Duodenal mucosa (tissue), 2 donors: Measurements from ENCODE around the gene SYT1.
"Not testable (repeated sequence)": the region's sequence is repeated elsewhere in the genome, so short reads cannot be mapped to it uniquely, and the experiment has no call there.

Experiments used
- H3K27ac ChIP-seq: one replicate; pipeline ENCODE4 v1.7.0; 2013; ENCODE audit warnings: low read depth, low read length
- H3K27me3 ChIP-seq, 2 donors: one replicate each; pipeline ENCODE4 v1.7.0; 2013; ENCODE audit warnings: low read length in 2 of 2, control low read depth in 1 of 2; ENCODE audit not compliant: insufficient read depth in 2 of 2, control insufficient read depth in 1 of 2
- H3K36me3 ChIP-seq, 2 donors: one replicate each; pipeline ENCODE4 v1.7.0; 2013; ENCODE audit warnings: low read length in 2 of 2, control low read depth in 1 of 2; ENCODE audit not compliant: insufficient read depth in 2 of 2, control insufficient read depth in 1 of 2
- H3K4me1 ChIP-seq, 2 donors: one replicate each; pipeline ENCODE4 v1.7.0; 2013; ENCODE audit warnings: low read length in 2 of 2, control low read depth in 1 of 2; ENCODE audit not compliant: insufficient read depth in 2 of 2, control insufficient read depth in 1 of 2
- H3K4me3 ChIP-seq, 2 donors: one replicate each; pipeline ENCODE4 v1.7.0; 2013; ENCODE audit warnings: low read length in 2 of 2, low read depth in 1 of 2
- H3K9ac ChIP-seq, 2 donors: one replicate each; pipeline ENCODE4 v1.7.0; 2013; ENCODE audit warnings: low read length in 2 of 2, low read depth in 1 of 2
- H3K9me3 ChIP-seq, 2 donors: one replicate each; pipeline ENCODE4 v1.7.0; 2013; ENCODE audit warnings: low read length in 2 of 2, control low read depth in 1 of 2; ENCODE audit not compliant: control insufficient read depth in 1 of 2

The SYT1 gene

DNA sequence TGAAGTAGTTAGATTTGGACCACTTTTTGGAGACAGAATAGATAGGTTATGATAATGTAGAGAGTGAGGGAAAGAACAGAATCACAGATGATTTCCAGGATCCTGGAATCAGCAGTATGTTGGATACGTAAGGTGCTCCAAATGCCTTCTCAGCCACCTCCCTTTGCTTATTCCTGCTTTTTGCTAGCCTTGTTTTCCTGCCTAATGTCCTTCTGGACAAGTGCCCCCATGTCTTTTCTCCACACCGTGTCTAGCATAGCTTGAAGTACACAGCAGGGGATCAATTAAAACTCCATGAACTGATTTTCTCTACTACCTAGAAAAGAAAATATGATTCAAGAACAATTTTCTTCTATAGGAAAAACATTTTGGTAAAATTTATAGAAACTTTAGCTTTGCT, 144.0 kb downstream of the SYT1 start:
- Histone ChIP-seq H3K4me3 (no peak overlapping the region), H3K27ac (no peak overlapping the region), H3K9me3 (no peaks in the 10 kb centered on the region)

DNA sequence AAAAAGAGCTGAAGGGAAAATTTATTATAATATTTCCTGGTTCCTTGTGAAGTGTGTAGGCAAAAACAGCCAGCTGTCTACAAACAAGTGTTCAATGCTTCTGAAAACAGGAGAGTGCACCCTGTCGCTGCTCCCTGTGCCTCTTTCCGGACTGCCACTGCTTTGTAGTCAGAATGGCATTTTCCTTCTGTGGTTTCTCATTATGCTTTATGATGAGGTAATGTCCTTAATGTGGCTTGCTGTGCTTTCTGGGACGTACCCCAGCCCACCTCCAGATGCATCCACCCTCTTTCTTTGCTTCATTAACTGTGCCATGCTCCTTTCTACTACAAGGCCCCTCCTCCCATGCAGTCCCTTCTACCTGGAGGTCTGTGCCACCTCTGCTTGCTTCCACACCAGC, 148.1 kb downstream of the SYT1 start:
- Histone ChIP-seq H3K9ac (no peak overlapping the region), H3K27ac (no peak overlapping the region), H3K4me1 (no peaks in the 10 kb centered on the region), H3K9me3 (no peaks in the 10 kb centered on the region), H3K4me3 (no peak overlapping the region), H3K27me3 (no peaks in the 10 kb centered on the region), H3K36me3 (peaks cover 0 to 3% of the 10 kb centered on the region in 2 donors)

More for the DNA sequence above, 144.0 kb downstream of the SYT1 start:
- Histone ChIP-seq H3K4me1 (no peaks in the 10 kb centered on the region), H3K36me3 (peaks cover 0 to 3% of the 10 kb centered on the region in 2 donors), H3K27me3 (no peaks in the 10 kb centered on the region), H3K9ac (no peak overlapping the region)

DNA sequence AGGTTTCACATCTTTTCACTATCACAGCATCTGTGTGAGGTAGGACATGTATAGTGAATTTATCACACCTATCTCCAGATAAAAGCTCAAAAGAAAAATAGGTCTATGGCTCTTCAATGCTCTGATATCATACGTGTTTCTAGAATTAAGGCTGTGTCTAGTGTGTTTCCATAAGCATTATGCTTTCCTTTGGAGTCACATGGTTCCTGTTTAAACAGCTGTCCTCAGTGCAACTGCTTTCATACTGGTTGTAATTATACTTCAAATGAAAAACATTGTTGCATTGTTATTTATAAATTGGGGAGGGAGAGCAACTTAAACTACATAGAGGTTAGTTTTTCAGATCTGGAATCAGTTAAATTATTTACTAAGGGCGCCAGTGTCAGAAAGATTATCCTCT, 151.6 kb downstream of the SYT1 start:
- Histone ChIP-seq H3K27ac (no peak overlapping the region), H3K4me1 (no peaks in the 10 kb centered on the region), H3K9me3 (no peaks in the 10 kb centered on the region), H3K27me3 (no peaks in the 10 kb centered on the region), H3K36me3 (peaks cover 0 to 3% of the 10 kb centered on the region in 2 donors), H3K9ac (no peak overlapping the region), H3K4me3 (no peak overlapping the region)

DNA sequence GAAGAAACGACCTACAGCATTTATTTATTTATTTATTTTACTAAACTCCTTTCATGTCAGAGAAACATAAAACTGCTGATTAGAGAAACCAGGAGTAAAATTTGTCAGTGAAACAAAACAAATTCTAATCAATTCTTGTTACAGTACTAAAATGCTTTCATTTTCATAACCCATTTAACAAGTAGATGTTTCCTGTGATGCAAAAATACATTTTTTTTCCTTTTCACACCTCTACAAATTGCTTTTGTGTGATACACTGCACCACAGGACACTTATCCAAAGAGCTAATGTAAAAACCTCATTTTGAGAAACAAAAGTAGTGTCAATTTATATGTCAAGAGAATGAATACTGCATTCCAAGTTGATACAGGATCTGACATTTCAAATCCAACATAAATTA, 155.1 kb downstream of the SYT1 start:
- Histone ChIP-seq H3K36me3 (no peaks in the 10 kb centered on the region), H3K27me3 (no peaks in the 10 kb centered on the region), H3K27ac (no peak overlapping the region), H3K9me3 (no peaks in the 10 kb centered on the region), H3K9ac (no peak overlapping the region), H3K4me3 (no peak overlapping the region), H3K4me1 (no peaks in the 10 kb centered on the region)

DNA sequence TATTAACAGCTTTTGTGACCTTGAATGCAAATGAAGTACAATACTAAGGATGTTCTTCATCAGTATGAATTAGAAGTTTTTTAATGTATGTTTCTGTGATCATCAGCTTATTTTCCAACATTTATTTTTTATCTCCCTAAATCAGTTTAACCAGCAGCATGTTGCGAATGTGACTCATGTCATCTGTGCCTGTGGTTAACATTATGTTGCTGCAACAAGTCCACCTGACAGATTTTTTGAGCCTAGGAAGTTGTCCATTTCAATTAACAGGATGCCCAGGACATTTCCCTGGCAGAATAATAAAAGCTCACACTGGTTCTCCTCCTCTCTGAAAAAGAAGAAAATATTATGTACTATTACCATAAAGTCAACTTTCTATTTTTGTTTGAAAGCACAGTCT, 155.5 kb downstream of the SYT1 start:
- Histone ChIP-seq H3K4me1 (no peaks in the 10 kb centered on the region), H3K9me3 (no peaks in the 10 kb centered on the region), H3K4me3 (no peak overlapping the region), H3K27me3 (no peaks in the 10 kb centered on the region), H3K27ac (no peak overlapping the region), H3K9ac (no peak overlapping the region), H3K36me3 (no peaks in the 10 kb centered on the region)

DNA sequence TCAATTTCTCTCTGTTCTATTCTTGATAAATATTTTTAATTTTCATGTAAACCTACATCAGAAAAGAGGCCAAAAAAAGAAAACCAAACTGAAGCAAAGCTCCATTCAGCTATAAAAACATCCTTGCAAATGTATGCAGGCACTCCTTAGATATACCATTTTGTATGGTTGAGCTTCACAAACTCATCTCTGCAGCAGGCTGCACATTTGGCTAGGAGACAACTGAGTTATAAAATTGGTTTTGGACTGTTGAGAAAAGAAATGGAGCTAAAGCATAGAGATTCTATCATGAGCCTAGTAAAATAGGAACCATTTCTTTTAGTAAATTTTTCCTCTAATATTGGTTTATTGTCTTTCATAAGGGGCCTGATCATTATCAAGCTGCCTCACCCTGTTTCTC, 156.4 kb downstream of the SYT1 start:
- Histone ChIP-seq H3K36me3 (no peaks in the 10 kb centered on the region), H3K27me3 (no peaks in the 10 kb centered on the region), H3K9ac (no peak overlapping the region), H3K9me3 (no peaks in the 10 kb centered on the region), H3K27ac (no peak overlapping the region), H3K4me3 (no peak overlapping the region), H3K4me1 (no peaks in the 10 kb centered on the region)

DNA sequence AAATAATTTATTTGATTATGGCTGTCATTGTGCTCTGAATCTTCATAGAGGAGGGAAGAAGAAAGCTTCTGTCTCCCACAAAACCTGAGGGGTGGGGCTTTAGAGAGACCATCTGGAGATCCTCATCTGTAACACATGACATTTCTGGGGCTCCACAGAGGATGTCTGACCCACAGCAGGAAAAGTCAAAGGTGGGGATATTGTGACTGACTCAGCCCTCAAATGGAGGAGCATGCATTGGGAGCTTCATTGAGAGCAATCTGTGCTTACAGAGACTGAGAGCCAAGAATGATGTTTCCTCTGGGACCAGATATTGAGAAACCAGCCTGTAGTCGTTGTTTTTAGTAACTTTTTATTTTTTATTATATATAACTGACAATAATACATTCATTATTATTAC, 158.7 kb downstream of the SYT1 start:
- Histone ChIP-seq H3K27ac (no peak overlapping the region), H3K4me1 (no peaks in the 10 kb centered on the region), H3K9me3 (no peaks in the 10 kb centered on the region), H3K36me3 (no peaks in the 10 kb centered on the region), H3K9ac (no peak overlapping the region), H3K4me3 (no peak overlapping the region), H3K27me3 (no peaks in the 10 kb centered on the region)

DNA sequence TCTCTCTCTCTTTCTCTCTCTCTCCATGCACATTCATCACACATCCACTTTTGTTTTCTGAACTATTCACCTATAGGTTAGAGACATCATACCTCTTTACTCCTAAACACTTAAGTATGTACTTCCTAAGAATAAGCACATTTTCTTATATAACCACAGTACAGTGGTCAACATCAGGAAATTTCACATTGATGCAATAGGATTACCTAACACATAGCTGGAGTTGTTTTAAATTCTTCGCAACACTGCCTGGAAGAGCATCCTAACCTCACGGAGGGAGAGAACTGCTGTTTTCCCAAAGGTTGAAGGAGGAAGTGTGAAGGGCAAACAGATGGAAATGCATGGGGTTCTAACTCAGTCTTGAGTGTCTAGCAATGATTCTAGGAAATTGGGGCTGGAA, 159.2 kb downstream of the SYT1 start:
- H3K36me3 ChIP-seq: no peaks in the 10 kb centered on the region
- H3K27me3 ChIP-seq: no peaks in the 10 kb centered on the region
- H3K9me3 ChIP-seq: no peaks in the 10 kb centered on the region
- no peak overlapping the region for H3K27ac ChIP-seq
- no peaks in the 10 kb centered on the region for H3K4me1 ChIP-seq
- no peak overlapping the region for H3K9ac ChIP-seq
- H3K4me3 ChIP-seq: no peak overlapping the region

DNA sequence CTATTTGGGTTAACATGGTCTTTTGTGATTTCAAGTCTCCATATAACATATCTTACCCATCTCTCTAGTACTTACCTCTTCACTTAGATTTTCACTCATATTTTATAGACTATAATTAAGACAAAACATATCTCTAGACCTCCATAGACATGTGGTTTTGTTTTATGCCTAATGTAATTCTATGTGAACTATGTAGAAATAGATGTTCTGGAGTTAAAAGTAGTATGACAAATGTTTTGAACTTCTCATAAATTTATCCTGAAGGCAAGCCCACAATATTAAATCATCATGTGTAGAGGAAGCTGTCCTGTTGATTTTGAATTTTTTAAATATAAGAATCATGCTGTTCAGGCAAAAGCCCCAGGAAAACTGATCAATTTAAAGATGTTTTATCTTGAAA, 169.2 kb downstream of the SYT1 start:
- H3K4me1 ChIP-seq: no peaks in the 10 kb centered on the region
- H3K9me3 ChIP-seq: no peaks in the 10 kb centered on the region
- H3K27me3 ChIP-seq: no peaks in the 10 kb centered on the region
- no peak overlapping the region for H3K27ac ChIP-seq
- H3K9ac ChIP-seq: no peak overlapping the region
- H3K4me3 ChIP-seq: no peak overlapping the region
- H3K36me3 ChIP-seq: no peaks in the 10 kb centered on the region

DNA sequence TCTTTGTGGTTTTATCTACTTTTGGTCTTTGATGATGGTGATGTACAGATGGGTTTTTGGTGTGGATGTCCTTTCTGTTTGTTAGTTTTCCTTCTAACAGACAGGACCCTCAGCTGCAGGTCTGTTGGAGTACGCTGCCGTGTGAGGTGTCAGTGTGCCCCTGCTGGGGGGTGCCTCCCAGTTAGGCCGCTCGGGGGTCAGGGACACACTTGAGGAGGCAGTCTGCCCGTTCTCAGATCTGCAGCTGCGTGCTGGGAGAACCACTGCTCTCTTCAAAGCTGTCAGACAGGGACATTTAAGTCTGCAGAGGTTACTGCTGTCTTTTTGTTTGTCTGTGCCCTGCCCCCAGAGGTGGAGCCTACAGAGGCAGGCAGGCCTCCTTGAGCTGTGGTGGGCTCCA, 180.2 kb downstream of the SYT1 start:
- not testable (repeated sequence) for H3K4me3 ChIP-seq

DNA sequence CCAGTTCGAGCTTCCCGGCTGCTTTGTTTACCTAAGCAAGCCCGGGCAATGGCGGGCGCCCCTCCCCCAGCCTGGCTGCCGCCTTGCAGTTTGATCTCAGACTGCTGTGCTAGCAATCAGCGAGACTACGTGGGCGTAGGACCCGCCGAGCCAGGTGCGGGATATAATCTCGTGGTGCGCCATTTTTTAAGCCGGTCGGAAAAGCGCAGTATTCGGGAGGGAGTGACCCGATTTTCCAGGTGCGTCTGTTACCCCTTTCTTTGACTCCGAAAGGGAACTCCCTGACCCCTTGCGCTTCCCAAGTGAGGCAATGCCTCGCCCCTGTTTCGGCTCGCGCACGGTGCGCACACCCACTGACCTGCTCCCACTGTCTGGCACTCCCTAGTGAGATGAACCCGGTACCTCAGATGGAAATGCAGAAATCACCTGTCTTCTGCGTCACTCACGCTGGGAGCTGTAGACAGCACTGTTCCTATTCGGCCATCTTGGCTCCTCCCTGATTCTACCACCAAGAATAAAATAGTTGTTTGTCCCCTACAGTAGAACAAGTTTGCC, 180.7 kb downstream of the SYT1 start:
- H3K9me3 ChIP-seq, H3K4me1 ChIP-seq, H3K36me3 ChIP-seq, H3K9ac ChIP-seq, H3K27me3 ChIP-seq, H3K27ac ChIP-seq, H3K4me3 ChIP-seq: not testable (repeated sequence)

More for the DNA sequence above, 180.2 kb downstream of the SYT1 start:
- not testable (repeated sequence) for H3K9me3 ChIP-seq, H3K4me1 ChIP-seq, H3K9ac ChIP-seq, H3K27me3 ChIP-seq, H3K36me3 ChIP-seq, H3K27ac ChIP-seq
